Calu3 (cell line): ENCODE measurements around the gene CD93. TPM values are rescaled to one million over a fixed set of nuclear protein-coding genes. Genes with fewer than 3 reads are reported as not detected.

Source experiments
- BruUV-seq: library from RNA; stranded (reverse); fragments of 400-500 nt; replicated peaks from 2 replicates; lab custom pipeline; 2021; lab: Mats Ljungman, UMichigan
- CTCF ChIA-PET: fragments of 300-600 bp; sonication (Branson Sonifier 250); formaldehyde crosslinking; loops from one replicate; lab custom pipeline; 2022; ENCODE audit warnings: antibody characterized with exemption; lab: Charles Lee
- DNase-seq: peaks from one replicate; pipeline ENCODE4 v3.0.0; 2022
- H3K27ac Mint-ChIP-seq: one replicate; pipeline ENCODE4 v1.8.0; 2022; ENCODE audit warnings: mixed read lengths; ENCODE audit not compliant: unreplicated experiment
- H3K27me3 Mint-ChIP-seq: one replicate; pipeline ENCODE4 v1.8.0; 2022; ENCODE audit warnings: mixed read lengths; ENCODE audit not compliant: unreplicated experiment
- H3K36me3 Mint-ChIP-seq: one replicate; pipeline ENCODE4 v1.8.0; 2022; ENCODE audit warnings: mild to moderate bottlenecking, moderate library complexity, mixed read lengths; ENCODE audit not compliant: insufficient read depth, unreplicated experiment
- H3K4me1 Mint-ChIP-seq: one replicate; pipeline ENCODE4 v1.8.0; 2022; ENCODE audit warnings: mild to moderate bottlenecking, low read depth, mixed read lengths; ENCODE audit not compliant: unreplicated experiment
- H3K4me3 Mint-ChIP-seq: one replicate; pipeline ENCODE4 v1.8.0; 2022; ENCODE audit warnings: mild to moderate bottlenecking, low read depth, moderate library complexity, mixed read lengths; ENCODE audit not compliant: unreplicated experiment
- H3K9me3 Mint-ChIP-seq: one replicate; pipeline ENCODE4 v1.8.0; 2022; ENCODE audit warnings: low read depth, mixed read lengths; ENCODE audit not compliant: unreplicated experiment
- intact Hi-C: fragments of 100-400 bp; cut with micrococcal nuclease; formaldehyde crosslinking; loops from one replicate; pipeline ENCODE4 v1.10.0; 2022; ENCODE audit not compliant: unreplicated experiment
- total RNA-seq: library from RNA; stranded (reverse); gene quantifications from 2 replicates; pipeline ENCODE4 v1.2.3, GENCODE V29; 2022
- TF ChIP-seq, protein P1 (sequence below): fragments of 200-600 bp; IDR thresholded peaks from one replicate; pipeline ENCODE4 v1.8.0; 2022; ENCODE audit warnings: antibody characterized with exemption; ENCODE audit not compliant: unreplicated experiment

The CD93 gene
- total RNA-seq, 1 experiment from 2014 or later = not detected

DNA sequence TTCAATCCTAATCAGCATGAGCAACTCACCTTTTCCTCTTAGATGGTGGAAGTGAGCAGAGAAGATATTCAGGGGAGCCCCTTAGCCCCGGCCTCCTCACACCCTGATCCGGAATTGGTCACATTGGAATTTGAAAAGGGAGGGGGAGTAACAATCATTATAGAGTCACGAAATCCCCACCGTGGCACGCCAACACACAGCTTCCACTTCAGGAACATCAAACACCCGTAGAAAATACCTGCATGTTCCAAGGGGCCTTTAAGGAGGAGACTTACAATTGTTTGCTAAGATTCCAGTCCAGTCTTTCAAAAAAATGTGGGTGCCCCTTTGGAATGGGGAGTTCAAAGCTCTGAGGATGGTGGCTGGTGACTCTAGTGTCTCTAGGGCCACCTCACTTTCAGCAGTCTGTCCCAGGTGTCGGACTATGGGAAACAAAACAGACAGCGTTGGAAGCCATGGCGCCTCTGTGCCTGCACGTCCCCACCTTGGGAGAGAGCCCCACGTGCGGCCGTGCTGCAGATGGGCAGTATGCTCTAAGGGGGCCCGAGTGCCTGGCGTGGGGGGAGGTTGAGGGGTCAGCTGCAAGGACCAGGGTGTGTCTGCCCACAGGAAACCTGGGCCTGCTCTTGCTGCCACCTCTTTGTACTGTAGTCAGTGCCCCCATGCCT, 2.4 kb downstream of the CD93 start:
- BruUV-seq = no TSS peak
- Mint-ChIP-seq H3K27ac (no peak overlapping the region), H3K4me3 (no peak overlapping the region), H3K4me1 (no peaks in the 10 kb centered on the region), H3K27me3 (peaks cover 15% of the 10 kb centered on the region), H3K9me3 (no peaks in the 10 kb centered on the region), H3K36me3 (no peaks in the 10 kb centered on the region)
- intact Hi-C loops = no loop called here
- DNase-seq = no peak
- TF ChIP-seq, protein P1, sequence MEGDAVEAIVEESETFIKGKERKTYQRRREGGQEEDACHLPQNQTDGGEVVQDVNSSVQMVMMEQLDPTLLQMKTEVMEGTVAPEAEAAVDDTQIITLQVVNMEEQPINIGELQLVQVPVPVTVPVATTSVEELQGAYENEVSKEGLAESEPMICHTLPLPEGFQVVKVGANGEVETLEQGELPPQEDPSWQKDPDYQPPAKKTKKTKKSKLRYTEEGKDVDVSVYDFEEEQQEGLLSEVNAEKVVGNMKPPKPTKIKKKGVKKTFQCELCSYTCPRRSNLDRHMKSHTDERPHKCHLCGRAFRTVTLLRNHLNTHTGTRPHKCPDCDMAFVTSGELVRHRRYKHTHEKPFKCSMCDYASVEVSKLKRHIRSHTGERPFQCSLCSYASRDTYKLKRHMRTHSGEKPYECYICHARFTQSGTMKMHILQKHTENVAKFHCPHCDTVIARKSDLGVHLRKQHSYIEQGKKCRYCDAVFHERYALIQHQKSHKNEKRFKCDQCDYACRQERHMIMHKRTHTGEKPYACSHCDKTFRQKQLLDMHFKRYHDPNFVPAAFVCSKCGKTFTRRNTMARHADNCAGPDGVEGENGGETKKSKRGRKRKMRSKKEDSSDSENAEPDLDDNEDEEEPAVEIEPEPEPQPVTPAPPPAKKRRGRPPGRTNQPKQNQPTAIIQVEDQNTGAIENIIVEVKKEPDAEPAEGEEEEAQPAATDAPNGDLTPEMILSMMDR = no peak
- CTCF ChIA-PET = no interaction called here

DNA sequence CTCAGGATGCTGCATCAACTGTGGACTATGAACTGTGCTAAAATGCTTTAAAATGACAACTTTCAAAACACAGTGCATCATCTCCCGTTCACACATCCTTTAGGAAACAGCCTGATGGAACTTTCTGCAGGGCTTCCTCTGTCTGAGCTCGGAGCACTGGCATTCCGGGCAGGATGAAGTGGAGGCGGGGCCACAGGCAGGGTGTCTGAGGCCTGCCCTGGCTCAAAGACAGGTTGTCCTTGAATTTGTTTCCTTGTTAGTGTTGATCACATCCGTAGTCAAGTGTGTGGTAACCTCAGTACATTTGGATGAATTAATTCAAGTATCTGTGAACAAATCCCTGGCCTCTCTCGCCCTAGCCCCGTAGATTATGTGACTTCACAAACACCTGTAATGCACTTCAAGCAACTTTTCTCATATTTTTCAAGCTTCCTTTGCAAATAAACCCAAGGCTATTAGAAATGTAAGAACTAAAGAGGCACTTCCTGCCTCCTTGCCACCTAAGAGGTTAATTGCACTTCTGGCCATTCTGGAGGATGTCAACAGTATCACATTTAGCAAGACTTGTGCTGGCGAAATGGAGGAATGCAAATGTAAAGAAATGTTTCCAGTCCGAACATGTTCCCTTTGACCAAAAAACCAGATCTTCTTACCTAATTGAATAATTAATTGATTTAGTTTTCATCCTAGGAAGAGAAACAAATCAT, 3.1 kb downstream of the CD93 start:
- H3K4me3 Mint-ChIP-seq = no peak overlapping the region
- DNase-seq = no peak
- H3K27me3 Mint-ChIP-seq = peaks cover 10% of the 10 kb centered on the region
- intact Hi-C loops = no loop called here
- no peaks in the 10 kb centered on the region for H3K36me3 Mint-ChIP-seq
- CTCF ChIA-PET = no interaction called here
- BruUV-seq = no TSS peak
- no peaks in the 10 kb centered on the region for H3K9me3 Mint-ChIP-seq
- no peak overlapping the region for H3K27ac Mint-ChIP-seq
- TF ChIP-seq, protein P1 = no peak
- no peaks in the 10 kb centered on the region for H3K4me1 Mint-ChIP-seq

DNA sequence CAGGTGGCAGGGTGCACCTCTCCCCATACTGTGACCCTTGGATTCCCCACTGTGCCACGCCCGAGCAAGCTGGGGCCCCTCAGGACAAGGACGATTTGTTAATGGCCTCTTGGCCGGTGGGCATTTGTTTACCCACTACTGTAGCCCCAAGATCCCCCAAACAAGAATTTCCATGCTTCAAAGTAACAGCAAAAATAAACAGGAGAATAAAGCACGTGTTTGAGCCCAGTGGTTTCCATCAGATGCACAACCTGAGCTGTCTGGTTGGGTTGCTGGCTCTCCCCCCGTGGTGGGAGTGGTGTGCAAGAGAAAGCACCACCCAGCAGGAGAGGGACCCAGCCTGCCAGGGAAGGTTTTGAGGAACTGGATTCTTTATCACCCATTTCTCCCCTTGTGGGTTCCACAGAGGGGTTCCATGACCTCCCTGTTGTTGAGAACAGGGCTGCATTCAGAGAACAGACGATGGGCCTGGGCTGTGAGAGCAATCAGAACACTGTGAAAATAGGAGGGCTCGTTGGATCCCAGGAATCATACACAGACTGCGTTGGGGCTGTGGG, 4.8 kb downstream of the CD93 start:
- TF ChIP-seq, protein P1 = no peak
- no peaks in the 10 kb centered on the region for H3K9me3 Mint-ChIP-seq
- intact Hi-C loops = no loop called here
- no peak for DNase-seq
- peaks cover 18% of the 10 kb centered on the region for H3K27me3 Mint-ChIP-seq
- H3K27ac Mint-ChIP-seq = no peak overlapping the region
- H3K4me1 Mint-ChIP-seq = no peaks in the 10 kb centered on the region
- no peak overlapping the region for H3K4me3 Mint-ChIP-seq
- H3K36me3 Mint-ChIP-seq = no peaks in the 10 kb centered on the region
- no TSS peak for BruUV-seq
- CTCF ChIA-PET = no interaction called here

DNA sequence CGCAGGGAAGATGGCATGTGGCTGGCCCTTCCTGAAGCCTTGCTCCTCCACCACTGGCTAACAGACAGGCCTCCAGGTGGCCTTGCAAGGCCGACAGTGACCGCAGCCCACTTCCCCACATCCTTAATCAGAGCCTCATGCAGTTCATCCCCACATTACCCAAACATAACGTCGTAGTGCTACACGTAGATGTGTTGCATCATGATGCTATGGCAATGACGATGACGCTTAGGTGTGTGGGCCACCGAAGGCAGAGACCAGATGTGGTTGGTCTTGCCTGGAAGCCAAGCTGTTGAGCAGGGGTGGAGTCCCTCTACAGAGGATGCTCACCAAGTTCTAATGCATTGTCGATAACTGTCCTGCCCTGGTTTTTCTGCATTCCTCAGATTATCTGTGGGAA, 5.6 kb downstream of the CD93 start:
- intact Hi-C loops = no loop called here
- no peak for DNase-seq
- no peaks in the 10 kb centered on the region for H3K4me1 Mint-ChIP-seq
- H3K9me3 Mint-ChIP-seq = no peaks in the 10 kb centered on the region
- TF ChIP-seq, protein P1 = no peak
- no peak overlapping the region for H3K27ac Mint-ChIP-seq
- CTCF ChIA-PET = no interaction called here
- no peak overlapping the region for H3K4me3 Mint-ChIP-seq
- no TSS peak for BruUV-seq
- no peaks in the 10 kb centered on the region for H3K36me3 Mint-ChIP-seq
- peaks cover 20% of the 10 kb centered on the region for H3K27me3 Mint-ChIP-seq
